Measurements from ENCODE around the gene H2BK1. TPM values are rescaled to one million over a fixed set of nuclear protein-coding genes. Genes with fewer than 3 reads are reported as not detected.
A peak's percentile ranks its signal among the peaks of the same experiment; 100 is the strongest.

The H2BK1 gene
- total RNA-seq, 2 experiments from 2014 or later = not detected

- intact Hi-C loops (cut with DNase I, micrococcal nuclease) = no loop called here
- Mint-ChIP-seq H3K9me3 (ENCODE audit: low read depth) (no peaks in the 10 kb centered on the region), H3K4me3 (no peak overlapping the region), H3K4me1 (peaks cover 19% of the 10 kb centered on the region), H3K36me3 (ENCODE audit: low read depth) (peaks cover 27% of the 10 kb centered on the region), H3K27ac (peak overlapping the region; percentile 19), H3K27me3 (no peaks in the 10 kb centered on the region)
- ATAC-seq (no peak), DNase-seq (no peak)
- ChIA-PET POLR2A (interaction anchor here (0.7 kb wide), 1 partner anchor 87 kb away, joined by 6 read pairs; no protein-coding TSS in a partner anchor), CTCF (no interaction called here)
Measured at GRCh38 chr7:151238924-151239836, 28.9 kb upstream of the H2BK1 start.

GRCh38 chr7:151238190-151238810 is 28.0 kb upstream of the H2BK1 start:
- CTCF ChIA-PET = no interaction called here

GRCh38 chr7:151237244-151238189 is 27.2 kb upstream of the H2BK1 start:
- no peak for ATAC-seq
- DNase-seq = no peak
- ChIA-PET POLR2A (no interaction called here), CTCF (interaction anchor here (1.3 to 1.7 kb wide), 3 partner anchors 8 to 10 kb away, joined by 4 to 5 read pairs (median 5); partner anchors contain the start of gene ABCF2)
- Mint-ChIP-seq H3K36me3 (ENCODE audit: low read depth) (peaks cover 35% of the 10 kb centered on the region), H3K27ac (no peak overlapping the region), H3K4me1 (peaks cover 16% of the 10 kb centered on the region), H3K9me3 (ENCODE audit: low read depth) (no peaks in the 10 kb centered on the region), H3K27me3 (no peaks in the 10 kb centered on the region), H3K4me3 (no peak overlapping the region)
- intact Hi-C loops (cut with DNase I, micrococcal nuclease) = no loop called here

More at GRCh38 chr7:151238190-151238810, 28.0 kb upstream of the H2BK1 start:
- DNase-seq (no peak), ATAC-seq (no peak)
- no peaks in the 10 kb centered on the region for H3K9me3 Mint-ChIP-seq (ENCODE audit: low read depth)
- H3K36me3 Mint-ChIP-seq (ENCODE audit: low read depth) = peaks cover 30% of the 10 kb centered on the region
- H3K4me1 Mint-ChIP-seq = peaks cover 18% of the 10 kb centered on the region
- H3K4me3 Mint-ChIP-seq = no peak overlapping the region
- no peak overlapping the region for H3K27ac Mint-ChIP-seq
- POLR2A ChIA-PET = no interaction called here
- H3K27me3 Mint-ChIP-seq = no peaks in the 10 kb centered on the region
- intact Hi-C loops (cut with DNase I, micrococcal nuclease) = no loop called here

- Mint-ChIP-seq H3K9me3 (ENCODE audit: low read depth) (no peaks in the 10 kb centered on the region), H3K27ac (no peak overlapping the region), H3K36me3 (ENCODE audit: low read depth) (peaks cover 35% of the 10 kb centered on the region), H3K4me3 (no peak overlapping the region), H3K27me3 (no peaks in the 10 kb centered on the region), H3K4me1 (peaks cover 24% of the 10 kb centered on the region)
- ATAC-seq (no peak), DNase-seq (no peak)
- POLR2A ChIA-PET = interaction anchor here (0.9 kb wide), 1 partner anchor 9 kb away, joined by 3 read pairs; the partner anchor contains the start of gene ABCF2
- intact Hi-C loops (cut with DNase I, micrococcal nuclease) = no loop called here
- CTCF ChIA-PET = interaction anchor here (0.6 to 1.7 kb wide), 5 partner anchors 9 to 96 kb away, joined by 3 to 5 read pairs (median 5); partner anchors contain the start of gene ABCF2
Measured at GRCh38 chr7:151236406-151236805, 26.1 kb upstream of the H2BK1 start.

GRCh38 chr7:151235091-151235787 is 25.0 kb upstream of the H2BK1 start:
- no peak for ATAC-seq
- H3K36me3 Mint-ChIP-seq (ENCODE audit: low read depth) = peaks cover 32% of the 10 kb centered on the region
- H3K27me3 Mint-ChIP-seq = no peaks in the 10 kb centered on the region
- DNase-seq = no peak
- no peak overlapping the region for H3K27ac Mint-ChIP-seq
- POLR2A ChIA-PET = interaction anchor here (1.5 kb wide), 1 partner anchor 8 kb away, joined by 4 read pairs; no protein-coding TSS in a partner anchor
- H3K9me3 Mint-ChIP-seq (ENCODE audit: low read depth) = no peaks in the 10 kb centered on the region
- peaks cover 27% of the 10 kb centered on the region for H3K4me1 Mint-ChIP-seq
- intact Hi-C loops (cut with DNase I, micrococcal nuclease) = no loop called here
- CTCF ChIA-PET = interaction anchor here (1.3 to 3.8 kb wide), 2 partner anchors 8 to 11 kb away, joined by 6 to 41 read pairs; no protein-coding TSS in a partner anchor
- peak overlapping the region; percentile 21 for H3K4me3 Mint-ChIP-seq

- no peaks in the 10 kb centered on the region for H3K9me3 Mint-ChIP-seq (ENCODE audit: low read depth)
- ATAC-seq (no peak), DNase-seq (no peak)
- POLR2A ChIA-PET = interaction anchor here (1.5 kb wide), 1 partner anchor 9 kb away, joined by 4 read pairs; no protein-coding TSS in a partner anchor
- peak overlapping the region; percentile 99 for H3K27ac Mint-ChIP-seq
- intact Hi-C loops (cut with DNase I, micrococcal nuclease) = loop anchor here in 1 of 2 experiments (1.0 to 2.0 kb wide), 4 partner anchors 10 to 399 kb away; partner anchors contain the start of genes FASTK and RHEB
- peaks cover 27% of the 10 kb centered on the region for H3K4me1 Mint-ChIP-seq
- peaks cover 28% of the 10 kb centered on the region for H3K36me3 Mint-ChIP-seq (ENCODE audit: low read depth)
- peak overlapping the region; percentile 98 for H3K4me3 Mint-ChIP-seq
- no peaks in the 10 kb centered on the region for H3K27me3 Mint-ChIP-seq
- CTCF ChIA-PET = interaction anchor here (1.0 to 3.8 kb wide), 5 partner anchors 10 to 124 kb away, joined by 3 to 41 read pairs (median 6); no protein-coding TSS in a partner anchor
Measured at GRCh38 chr7:151233804-151234203, 23.5 kb upstream of the H2BK1 start.

GRCh38 chr7:151232917-151233701 is 22.8 kb upstream of the H2BK1 start:
- no peaks in the 10 kb centered on the region for H3K9me3 Mint-ChIP-seq (ENCODE audit: low read depth)
- intact Hi-C loops (cut with DNase I, micrococcal nuclease) = loop anchor here in 1 of 2 experiments (1.0 to 2.0 kb wide), 5 partner anchors 11 to 400 kb away; partner anchors contain the start of genes FASTK and RHEB
- peak; percentile 88 for ATAC-seq
- DNase-seq = peak; percentile 89
- peaks cover 30% of the 10 kb centered on the region for H3K4me1 Mint-ChIP-seq
- peaks cover 26% of the 10 kb centered on the region for H3K36me3 Mint-ChIP-seq (ENCODE audit: low read depth)
- peak overlapping the region; percentile 99 for H3K27ac Mint-ChIP-seq
- no peaks in the 10 kb centered on the region for H3K27me3 Mint-ChIP-seq
- peak overlapping the region; percentile 98 for H3K4me3 Mint-ChIP-seq
- CTCF ChIA-PET = interaction anchor here (0.5 to 3.8 kb wide), 7 partner anchors 10 to 896 kb away, joined by 3 to 41 read pairs (median 4); no protein-coding TSS in a partner anchor
- POLR2A ChIA-PET = interaction anchor here (1.5 kb wide), 1 partner anchor 10 kb away, joined by 4 read pairs; no protein-coding TSS in a partner anchor

GRCh38 chr7:151232091-151232916 is 22.0 kb upstream of the H2BK1 start, which contains the start of gene CHPF2:
Gene CHPF2 (plus strand): TSS chr7:151232483. CDS start chr7:151234012, 1,529 bp downstream.
- POLR2A ChIA-PET = no interaction called here
- Mint-ChIP-seq H3K4me3 (peak within 1 kb of the TSS; percentile 98), H3K36me3 (ENCODE audit: low read depth) (peaks cover 26% of the 10 kb centered on the region), H3K9me3 (ENCODE audit: low read depth) (no peaks in the 10 kb centered on the region), H3K4me1 (peaks cover 34% of the 10 kb centered on the region), H3K27ac (peak within 1 kb of the TSS; percentile 99), H3K27me3 (no peaks in the 10 kb centered on the region)
- intact Hi-C loops (cut with DNase I, micrococcal nuclease) = loop anchor here in 1 of 2 experiments (1.0 to 2.0 kb wide), 4 partner anchors 71 to 400 kb away; partner anchors contain the start of genes FASTK and RHEB
- peak; percentile 95 for DNase-seq
- CTCF ChIA-PET = interaction anchor here (0.5 to 3.8 kb wide), 4 partner anchors 11 to 226 kb away, joined by 3 to 41 read pairs (median 4); no protein-coding TSS in a partner anchor
- ATAC-seq = peak; percentile 90

GRCh38 chr7:151231080-151231479 is 20.8 kb upstream of the H2BK1 start:
- ChIA-PET CTCF (interaction anchor here (7.1 kb wide), 1 partner anchor 13 kb away, joined by 49 read pairs; no protein-coding TSS in a partner anchor), POLR2A (no interaction called here)
- H3K9me3 Mint-ChIP-seq (ENCODE audit: low read depth) = no peaks in the 10 kb centered on the region
- peaks cover 42% of the 10 kb centered on the region for H3K4me1 Mint-ChIP-seq
- H3K27me3 Mint-ChIP-seq = no peaks in the 10 kb centered on the region
- no peak overlapping the region for H3K27ac Mint-ChIP-seq
- H3K4me3 Mint-ChIP-seq = peak overlapping the region; percentile 98
- intact Hi-C loops (cut with DNase I, micrococcal nuclease) = no loop called here
- DNase-seq = no peak
- H3K36me3 Mint-ChIP-seq (ENCODE audit: low read depth) = peaks cover 33% of the 10 kb centered on the region
- no peak for ATAC-seq

All from activated CD4-positive, alpha-beta T cell treated with anti-CD3 and anti-CD28 coated beads for 36 hours (primary cell).